ENCODE measurements around the gene NAA60. TPM values are rescaled to one million over a fixed set of nuclear protein-coding genes. Genes with fewer than 3 reads are reported as not detected.

Gene NAA60
- total and polyA plus RNA-seq, 2 of the 13 experiments (the other 11 are each of a cell fraction or from before 2014, with no cell fraction given): 14.7 to 32.0 TPM

DNA sequence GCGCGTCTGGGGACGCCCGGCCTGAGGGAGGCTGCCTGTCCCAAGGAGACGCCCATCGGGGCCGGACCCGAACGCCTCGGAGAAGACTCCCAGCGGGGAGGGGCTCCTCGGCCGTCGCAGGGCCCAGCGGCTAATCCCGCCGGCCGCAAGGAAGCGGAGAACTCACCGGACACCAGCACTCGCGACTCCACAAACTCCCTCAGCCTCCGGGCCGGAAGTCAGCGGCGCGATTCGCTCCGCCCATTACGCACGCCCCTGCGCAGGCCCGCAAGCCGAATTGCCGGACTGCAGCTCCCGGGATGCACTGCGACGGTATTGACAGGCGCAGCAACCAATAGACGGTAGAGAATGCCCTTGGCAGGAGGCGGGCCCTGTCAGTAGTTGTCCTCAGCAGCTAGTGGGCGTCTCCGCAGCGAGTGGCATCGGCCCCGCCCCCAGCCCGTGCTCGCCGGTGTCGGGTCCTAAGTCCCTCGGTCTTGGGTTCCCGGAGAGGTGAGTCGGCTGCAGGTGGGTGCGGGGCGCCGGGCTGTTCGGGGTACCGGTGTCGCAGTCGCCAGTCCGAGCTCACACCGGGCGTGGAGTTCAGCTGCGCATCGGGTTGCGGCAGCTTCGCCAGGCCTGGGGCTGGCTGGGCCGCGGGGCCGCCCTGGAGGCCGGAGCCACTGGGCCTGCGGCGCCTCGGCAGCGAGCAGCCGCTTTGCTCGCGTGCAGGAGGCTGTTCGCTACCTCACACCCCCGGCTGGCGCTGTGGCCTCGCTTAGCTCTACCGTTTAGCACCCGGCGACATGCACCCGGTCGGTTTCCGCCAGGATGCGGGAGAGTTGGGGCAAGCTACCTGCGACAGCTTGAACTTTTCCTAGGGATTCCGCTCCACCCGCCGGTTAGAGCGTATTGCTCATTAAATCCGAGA is 42.4 kb upstream of the NAA60 start, which contains the start of the genes ZNF174 and ZSCAN32 (continued):
- peak; percentile 58 for TF ChIP-seq ZNF614 (CRISPR knock-in tag; IDR thresholded peaks at IDR 0.05; ENCODE audit: borderline replicate concordance)
- no peak for TF ChIP-seq ZFP36L2 (CRISPR knock-in tag; IDR thresholded peaks at IDR 0.05)
- TF ChIP-seq, protein P1, sequence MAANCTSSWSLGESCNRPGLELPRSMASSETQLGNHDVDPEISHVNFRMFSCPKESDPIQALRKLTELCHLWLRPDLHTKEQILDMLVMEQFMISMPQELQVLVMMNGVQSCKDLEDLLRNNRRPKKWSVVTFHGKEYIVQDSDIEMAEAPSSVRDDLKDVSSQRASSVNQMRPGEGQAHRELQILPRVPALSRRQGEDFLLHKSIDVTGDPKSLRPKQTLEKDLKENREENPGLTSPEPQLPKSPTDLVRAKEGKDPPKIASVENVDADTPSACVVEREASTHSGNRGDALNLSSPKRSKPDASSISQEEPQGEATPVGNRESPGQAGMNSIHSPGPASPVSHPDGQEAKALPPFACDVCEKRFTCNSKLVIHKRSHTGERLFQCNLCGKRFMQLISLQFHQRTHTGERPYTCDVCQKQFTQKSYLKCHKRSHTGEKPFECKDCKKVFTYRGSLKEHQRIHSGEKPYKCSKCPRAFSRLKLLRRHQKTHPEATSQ (CRISPR knock-in tag; IDR thresholded peaks at IDR 0.05; ENCODE audit: borderline replicate concordance): 0 out of 2 replicates have a peak, but pooled peaks have one; percentile 88
- TF ChIP-seq, protein P2, sequence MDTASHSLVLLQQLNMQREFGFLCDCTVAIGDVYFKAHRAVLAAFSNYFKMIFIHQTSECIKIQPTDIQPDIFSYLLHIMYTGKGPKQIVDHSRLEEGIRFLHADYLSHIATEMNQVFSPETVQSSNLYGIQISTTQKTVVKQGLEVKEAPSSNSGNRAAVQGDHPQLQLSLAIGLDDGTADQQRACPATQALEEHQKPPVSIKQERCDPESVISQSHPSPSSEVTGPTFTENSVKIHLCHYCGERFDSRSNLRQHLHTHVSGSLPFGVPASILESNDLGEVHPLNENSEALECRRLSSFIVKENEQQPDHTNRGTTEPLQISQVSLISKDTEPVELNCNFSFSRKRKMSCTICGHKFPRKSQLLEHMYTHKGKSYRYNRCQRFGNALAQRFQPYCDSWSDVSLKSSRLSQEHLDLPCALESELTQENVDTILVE (CRISPR knock-in tag; IDR thresholded peaks at IDR 0.05): peak; percentile 96
- no peak for TF ChIP-seq ZNF24 (IDR thresholded peaks at IDR 0.05)
- no peak for TF ChIP-seq HOXA9 (CRISPR knock-in tag; IDR thresholded peaks at IDR 0.05; ENCODE audit: borderline replicate concordance)
- peak; percentile 88; the same call in 1 of the 2 replicates for TF ChIP-seq KAT7 (CRISPR knock-in tag; IDR thresholded peaks at IDR 0.05; ENCODE audit: borderline replicate concordance)
- no peak for TF ChIP-seq POLR2AphosphoS2 (IDR thresholded peaks at IDR 0.05; ENCODE audit: low read depth, low read length)
- peak; percentile 82 for TF ChIP-seq ASH2L (IDR thresholded peaks at IDR 0.05; ENCODE audit: insufficient read length, low read depth, low read length)
- TF ChIP-seq ZNF33B (CRISPR knock-in tag; IDR thresholded peaks at IDR 0.05): no peak
- TF ChIP-seq ZNF496 (CRISPR knock-in tag; IDR thresholded peaks at IDR 0.05; ENCODE audit: insufficient replicate concordance): no peak
- TF ChIP-seq JDP2 (CRISPR knock-in tag; IDR thresholded peaks at IDR 0.05; ENCODE audit: borderline replicate concordance): no peak; the same call in 1 of the 2 replicates
- no peak for TF ChIP-seq TRIM24 (CRISPR knock-in tag; IDR thresholded peaks at IDR 0.05)
- TF ChIP-seq, protein P3, sequence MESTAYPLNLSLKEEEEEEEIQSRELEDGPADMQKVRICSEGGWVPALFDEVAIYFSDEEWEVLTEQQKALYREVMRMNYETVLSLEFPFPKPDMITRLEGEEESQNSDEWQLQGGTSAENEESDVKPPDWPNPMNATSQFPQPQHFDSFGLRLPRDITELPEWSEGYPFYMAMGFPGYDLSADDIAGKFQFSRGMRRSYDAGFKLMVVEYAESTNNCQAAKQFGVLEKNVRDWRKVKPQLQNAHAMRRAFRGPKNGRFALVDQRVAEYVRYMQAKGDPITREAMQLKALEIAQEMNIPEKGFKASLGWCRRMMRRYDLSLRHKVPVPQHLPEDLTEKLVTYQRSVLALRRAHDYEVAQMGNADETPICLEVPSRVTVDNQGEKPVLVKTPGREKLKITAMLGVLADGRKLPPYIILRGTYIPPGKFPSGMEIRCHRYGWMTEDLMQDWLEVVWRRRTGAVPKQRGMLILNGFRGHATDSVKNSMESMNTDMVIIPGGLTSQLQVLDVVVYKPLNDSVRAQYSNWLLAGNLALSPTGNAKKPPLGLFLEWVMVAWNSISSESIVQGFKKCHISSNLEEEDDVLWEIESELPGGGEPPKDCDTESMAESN (CRISPR knock-in tag; conservative IDR thresholded peaks at IDR 0.05): peak; percentile 93
- no peak for TF ChIP-seq ZNF713 (CRISPR knock-in tag; IDR thresholded peaks at IDR 0.05)
- peak; percentile 65 for TF ChIP-seq HDAC2 (CRISPR knock-in tag; IDR thresholded peaks at IDR 0.05)
- peak; percentile 50 for TF ChIP-seq RAD21 (CRISPR knock-in tag; IDR thresholded peaks at IDR 0.05)
- TF ChIP-seq, protein P4, sequence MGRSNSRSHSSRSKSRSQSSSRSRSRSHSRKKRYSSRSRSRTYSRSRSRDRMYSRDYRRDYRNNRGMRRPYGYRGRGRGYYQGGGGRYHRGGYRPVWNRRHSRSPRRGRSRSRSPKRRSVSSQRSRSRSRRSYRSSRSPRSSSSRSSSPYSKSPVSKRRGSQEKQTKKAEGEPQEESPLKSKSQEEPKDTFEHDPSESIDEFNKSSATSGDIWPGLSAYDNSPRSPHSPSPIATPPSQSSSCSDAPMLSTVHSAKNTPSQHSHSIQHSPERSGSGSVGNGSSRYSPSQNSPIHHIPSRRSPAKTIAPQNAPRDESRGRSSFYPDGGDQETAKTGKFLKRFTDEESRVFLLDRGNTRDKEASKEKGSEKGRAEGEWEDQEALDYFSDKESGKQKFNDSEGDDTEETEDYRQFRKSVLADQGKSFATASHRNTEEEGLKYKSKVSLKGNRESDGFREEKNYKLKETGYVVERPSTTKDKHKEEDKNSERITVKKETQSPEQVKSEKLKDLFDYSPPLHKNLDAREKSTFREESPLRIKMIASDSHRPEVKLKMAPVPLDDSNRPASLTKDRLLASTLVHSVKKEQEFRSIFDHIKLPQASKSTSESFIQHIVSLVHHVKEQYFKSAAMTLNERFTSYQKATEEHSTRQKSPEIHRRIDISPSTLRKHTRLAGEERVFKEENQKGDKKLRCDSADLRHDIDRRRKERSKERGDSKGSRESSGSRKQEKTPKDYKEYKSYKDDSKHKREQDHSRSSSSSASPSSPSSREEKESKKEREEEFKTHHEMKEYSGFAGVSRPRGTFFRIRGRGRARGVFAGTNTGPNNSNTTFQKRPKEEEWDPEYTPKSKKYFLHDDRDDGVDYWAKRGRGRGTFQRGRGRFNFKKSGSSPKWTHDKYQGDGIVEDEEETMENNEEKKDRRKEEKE (IDR thresholded peaks at IDR 0.05): no peak
- no peak for TF ChIP-seq ZNF7 (CRISPR knock-in tag; IDR thresholded peaks at IDR 0.05)
- peak; percentile 100 for TF ChIP-seq SP4 (CRISPR knock-in tag; IDR thresholded peaks at IDR 0.05)
- TF ChIP-seq ZNF451 (CRISPR knock-in tag; IDR thresholded peaks at IDR 0.05): peak; percentile 89
